ENCODE measurements around the gene KCNG3.

Gene KCNG3

DNA sequence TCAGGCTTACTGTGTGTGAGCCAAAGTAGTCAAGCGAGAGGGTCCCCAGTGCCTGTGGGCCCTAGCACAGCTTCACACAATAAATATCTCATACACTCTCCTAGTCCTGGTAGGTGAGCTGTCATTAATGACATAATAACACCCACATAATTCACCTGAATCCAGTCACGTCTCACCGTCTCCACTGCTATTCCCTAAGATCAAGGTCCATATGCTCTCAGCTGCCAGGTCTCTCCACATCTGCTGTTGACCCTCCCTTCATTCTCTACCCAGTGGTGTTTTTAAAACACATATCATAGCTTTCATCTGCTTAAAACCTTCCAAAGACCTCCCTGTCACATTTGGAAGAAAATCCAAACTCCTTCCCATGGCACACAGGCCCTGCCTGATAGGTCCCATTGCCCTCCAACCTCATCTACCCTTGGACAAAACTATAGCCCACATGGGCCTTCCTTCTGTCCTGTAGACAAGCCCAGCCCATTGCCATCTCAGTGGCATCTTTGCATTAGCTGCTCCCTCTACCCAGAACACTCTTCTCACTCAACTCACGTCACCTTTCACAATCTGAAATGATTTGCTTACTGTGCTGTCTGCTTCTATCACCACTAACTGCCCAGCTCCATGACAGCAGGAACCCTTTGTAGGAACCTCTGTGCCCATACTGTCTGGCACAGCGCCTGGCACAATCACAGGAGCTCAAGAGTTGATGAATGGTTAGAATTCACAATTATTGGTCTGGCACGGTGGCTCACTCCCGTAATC is 7.5 kb downstream of the KCNG3 start:
- DNase-seq: no peak

DNA sequence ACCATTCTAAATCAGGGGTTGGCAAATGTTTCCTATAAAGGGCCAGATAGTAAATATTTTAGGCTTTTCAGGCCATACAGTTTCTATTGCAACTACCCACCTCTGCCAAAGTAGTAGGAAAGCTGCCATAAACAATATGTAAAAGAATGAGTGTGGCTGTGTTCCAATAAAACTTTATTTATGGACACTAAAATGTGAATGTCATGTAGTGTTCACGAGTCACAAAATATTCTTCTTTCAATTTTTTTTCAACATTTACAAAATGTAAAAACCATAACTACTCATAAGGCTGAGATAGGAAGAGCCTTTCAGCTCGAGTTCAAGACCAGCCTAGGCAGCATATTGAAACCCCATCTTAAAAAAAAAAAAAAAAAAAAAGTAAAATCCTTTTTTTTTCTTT is 13.4 kb downstream of the KCNG3 start:
- no peak for DNase-seq

DNA sequence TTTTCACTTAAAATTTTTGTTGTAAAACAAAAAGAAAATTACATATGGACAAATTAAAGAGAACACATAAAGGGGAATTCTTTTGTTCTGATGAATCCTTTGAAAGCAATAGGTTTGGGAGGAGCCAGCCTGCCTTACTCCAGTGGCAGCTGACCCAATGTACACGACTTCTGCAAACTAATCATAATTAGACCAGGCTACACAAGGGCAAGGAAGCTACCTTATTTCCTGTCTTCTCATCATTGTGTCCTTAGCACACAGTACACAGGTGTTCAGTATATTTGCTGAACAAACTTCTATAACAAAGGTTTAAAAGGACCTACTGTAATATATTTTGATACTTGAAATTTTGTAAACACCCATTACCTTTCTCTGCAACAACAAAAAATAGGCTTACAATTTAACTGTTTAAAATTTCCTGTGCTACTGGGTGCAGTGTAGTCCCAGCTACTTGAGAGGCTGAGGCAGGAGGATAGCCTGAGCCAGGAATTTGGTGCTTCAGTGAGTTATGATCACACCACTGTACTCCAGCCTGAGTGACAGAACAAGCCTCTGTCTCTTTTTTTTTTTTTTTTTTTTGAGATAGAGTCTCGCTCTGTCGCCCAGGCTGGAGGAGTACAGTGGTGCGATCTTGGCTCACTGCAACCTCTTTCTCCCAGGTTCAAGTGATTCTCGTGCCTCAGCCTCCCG is 18.9 kb downstream of the KCNG3 start:
- no peak for DNase-seq

DNA sequence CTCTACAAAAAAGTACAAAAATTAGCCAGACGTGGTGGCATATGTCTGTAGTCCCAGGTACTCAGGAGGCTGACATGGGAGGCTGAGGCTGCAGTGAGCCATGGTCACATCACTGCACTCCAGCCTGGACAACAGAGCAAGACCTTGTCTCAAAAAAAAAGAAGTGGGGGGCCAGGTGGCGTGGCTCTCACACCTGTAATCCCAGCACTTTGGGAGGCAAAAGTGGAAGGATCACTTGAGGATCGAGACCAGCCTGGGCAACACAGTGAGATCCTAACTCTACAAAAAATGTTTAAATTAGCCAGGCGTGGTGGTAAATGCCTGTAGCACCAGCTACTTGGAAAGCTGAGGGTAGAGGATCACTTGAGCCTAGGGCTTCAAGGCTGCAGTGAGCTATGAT is 23.1 kb downstream of the KCNG3 start:
- DNase-seq: no peak

GRCh38 chr2:42464631-42465030 is 29.2 kb downstream of the KCNG3 start:
- DNase-seq: no peak

- DNase-seq: no peak
Observed at GRCh38 chr2:42463570-42463969, 30.2 kb downstream of the KCNG3 start.

DNA sequence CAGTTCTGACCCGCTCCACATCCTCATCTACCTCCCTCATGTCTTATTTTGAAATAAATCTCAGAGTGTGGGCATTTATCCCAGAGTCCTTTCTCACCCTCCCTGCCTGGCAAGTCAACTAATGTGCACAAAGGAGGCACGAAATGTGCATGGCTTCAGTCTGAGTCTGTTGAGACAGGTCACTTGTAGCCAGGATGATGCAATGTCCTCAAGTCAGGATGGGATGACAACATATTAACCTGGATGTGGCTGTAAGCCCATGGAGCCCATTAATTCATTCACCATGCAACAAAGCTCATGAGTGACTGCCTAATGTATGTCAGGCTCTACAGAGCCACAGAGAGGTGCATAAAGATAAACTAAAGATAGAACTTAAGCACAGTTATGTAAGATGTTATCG is 34.5 kb downstream of the KCNG3 start:
- DNase-seq: no peak

DNA sequence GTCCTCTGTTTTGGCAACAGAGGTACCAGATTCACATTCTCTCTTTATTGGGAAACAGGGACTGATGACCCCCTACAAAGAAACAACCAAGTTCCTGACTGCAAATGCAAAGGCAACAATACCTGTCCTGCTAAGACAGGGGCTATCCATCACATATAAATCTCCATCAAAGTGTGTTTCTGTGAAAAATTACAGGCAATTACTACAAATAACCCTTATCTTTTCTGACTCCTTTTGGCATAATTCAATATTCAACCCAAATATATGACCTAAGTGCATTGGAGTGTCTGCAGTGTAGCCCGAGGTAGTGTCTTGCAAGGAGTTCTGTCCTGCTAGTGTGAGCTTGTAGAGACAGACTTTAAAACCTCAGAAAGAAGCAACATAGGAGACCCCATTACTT is 35.4 kb downstream of the KCNG3 start:
- DNase-seq: no peak

DNA sequence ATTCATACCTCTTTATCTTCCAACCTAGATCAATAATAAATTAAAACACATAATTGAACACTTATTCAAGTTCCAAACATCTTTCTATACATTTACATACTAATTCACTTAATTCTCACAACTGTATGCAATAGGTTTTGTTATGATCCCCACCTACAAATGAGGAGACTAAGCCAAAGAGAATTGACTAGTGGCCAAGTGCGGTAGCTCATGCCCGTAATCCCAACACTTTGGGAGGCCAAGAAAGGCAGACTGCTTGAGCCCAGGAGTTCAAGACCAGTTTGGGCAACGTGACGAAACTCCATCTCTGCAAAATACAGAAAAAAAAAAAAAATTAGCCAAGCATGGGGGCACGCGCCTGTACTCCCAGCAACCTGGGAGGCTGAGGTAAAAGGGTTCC is 36.8 kb downstream of the KCNG3 start:
- no peak for DNase-seq

- no peak for DNase-seq
Observed at GRCh38 chr2:42456126-42456839, 37.5 kb downstream of the KCNG3 start.

GRCh38 chr2:42452545-42452944 is 41.2 kb downstream of the KCNG3 start:
- DNase-seq: no peak

- no peak for DNase-seq
Observed at GRCh38 chr2:42450136-42450535, 43.6 kb downstream of the KCNG3 start.

- no peak for DNase-seq
Observed at GRCh38 chr2:42449163-42450087, 44.4 kb downstream of the KCNG3 start.

DNA sequence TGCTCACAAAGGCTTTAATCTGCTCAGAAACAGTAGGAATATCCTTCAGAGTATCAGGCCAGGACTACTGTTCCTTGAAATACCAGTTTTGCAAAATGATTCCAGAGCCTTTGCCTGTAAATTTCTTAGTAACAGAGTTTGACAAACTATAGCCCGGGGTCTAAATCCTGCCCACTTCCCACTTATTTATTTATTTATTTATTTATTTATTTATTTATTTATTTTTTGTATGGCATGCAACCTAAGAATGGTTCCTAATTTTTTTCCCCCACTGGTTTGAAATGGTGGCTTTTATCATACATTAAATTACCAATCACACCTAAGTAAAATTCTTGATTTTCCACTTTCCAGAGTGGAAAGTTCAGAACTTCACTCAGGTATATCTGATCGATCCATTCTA is 45.6 kb downstream of the KCNG3 start:
- DNase-seq: no peak

- DNase-seq: no peak
Observed at GRCh38 chr2:42446503-42447271, 47.1 kb downstream of the KCNG3 start.

DNA sequence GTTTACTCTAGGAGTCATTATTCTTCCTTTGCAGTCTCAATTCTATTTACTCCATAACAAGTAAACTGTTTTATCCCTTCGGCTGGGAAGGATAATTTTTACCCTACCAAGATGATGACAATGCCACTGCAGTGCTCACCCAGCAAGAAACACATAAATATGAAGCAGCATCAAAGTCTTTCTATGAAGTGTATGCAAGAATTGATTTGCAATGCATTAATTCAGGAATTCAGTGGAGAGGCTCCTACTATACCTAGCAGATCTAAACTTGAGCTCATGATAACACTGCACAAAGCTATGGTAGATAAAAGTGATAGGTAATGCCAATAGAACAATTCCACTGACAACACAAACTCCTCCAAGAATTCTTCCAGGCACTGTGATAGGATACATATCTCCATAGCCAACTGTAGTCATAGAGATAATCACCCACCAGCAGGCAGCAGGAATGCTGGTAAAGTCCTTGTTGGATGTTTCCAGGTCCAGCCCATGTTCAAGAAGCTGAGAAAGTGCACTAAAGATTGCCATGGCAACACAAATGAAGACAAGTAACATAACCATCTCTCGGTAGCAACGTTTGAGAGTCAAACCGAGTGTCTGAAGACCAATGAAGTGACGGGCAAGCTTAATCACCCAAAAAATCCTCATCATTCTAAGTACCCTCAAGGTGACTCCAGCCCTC is 49.9 kb downstream of the KCNG3 start:
- DNase-seq: no peak

- no peak for DNase-seq
Observed at GRCh38 chr2:42442774-42443173, 51.0 kb downstream of the KCNG3 start.

- no peak for DNase-seq
Observed at GRCh38 chr2:42438685-42439084, 55.1 kb downstream of the KCNG3 start.

DNA sequence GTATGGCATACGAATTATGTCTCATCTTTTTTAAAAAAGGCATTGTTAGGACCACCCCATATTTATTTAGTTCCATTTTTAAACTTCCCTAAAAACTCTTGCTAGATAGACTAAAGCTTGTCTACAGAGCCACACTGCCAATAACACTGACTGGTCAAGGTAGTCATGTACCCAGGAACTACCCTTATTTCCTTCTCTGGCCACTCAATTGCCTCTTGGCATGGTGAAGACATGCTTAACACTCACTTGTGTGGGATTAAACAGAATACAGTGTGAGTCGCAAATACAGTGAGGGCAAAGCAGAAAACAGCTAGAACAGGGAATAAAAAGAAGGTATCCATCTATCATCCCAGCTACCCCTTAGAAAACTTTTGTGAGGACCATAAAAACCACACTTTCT is 57.4 kb downstream of the KCNG3 start:
- DNase-seq: no peak

- DNase-seq: no peak
Observed at GRCh38 chr2:42435628-42436027, 58.2 kb downstream of the KCNG3 start.

DNA sequence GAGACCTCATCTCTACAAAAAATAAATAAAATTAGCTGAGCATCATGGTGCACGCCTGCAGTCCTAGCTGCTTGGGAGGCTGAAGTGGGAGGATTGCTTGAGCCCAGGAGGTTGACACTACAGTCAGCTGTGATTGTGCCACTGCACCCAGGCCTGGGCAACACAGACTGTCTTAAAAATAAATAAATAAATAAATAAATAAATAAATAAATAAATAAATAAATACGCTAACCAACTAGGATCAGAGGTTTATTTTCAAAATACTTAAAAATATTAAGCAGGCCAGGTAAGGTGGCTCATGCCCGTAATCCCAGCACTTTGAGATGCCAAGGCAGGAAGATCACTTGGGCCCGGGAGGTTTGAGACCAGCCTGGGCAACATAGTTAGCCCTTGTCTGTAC is 63.6 kb downstream of the KCNG3 start:
- no peak for DNase-seq

GRCh38 chr2:42429352-42429751 is 64.4 kb downstream of the KCNG3 start:
- no peak for DNase-seq

Measured in right forelimb (tissue), 1 donor.